Skeletal muscle tissue (tissue), 4 donors: Measurements from ENCODE around the gene GGTLC3. TPM values are rescaled to one million over a fixed set of nuclear protein-coding genes. Genes with fewer than 3 reads are reported as not detected.
"Not testable (repeated sequence)": the region's sequence is repeated elsewhere in the genome, so short reads cannot be mapped to it uniquely, and the experiment has no call there.

Experiments used
- H3K27ac ChIP-seq: one replicate; pipeline ENCODE4 v1.7.0; 2013; ENCODE audit warnings: mild to moderate bottlenecking, low read depth, low read length, inconsistent platforms
- H3K27me3 ChIP-seq, 3 donors: one replicate each; pipeline ENCODE4 v1.7.0; 2013; ENCODE audit warnings: low read length in 3 of 3; ENCODE audit not compliant: control insufficient read depth in 3 of 3, insufficient read depth in 3 of 3
- H3K36me3 ChIP-seq, 3 donors: one replicate each; pipeline ENCODE4 v1.7.0; 2013; ENCODE audit warnings: low read length in 3 of 3; ENCODE audit not compliant: control insufficient read depth in 3 of 3, insufficient read depth in 3 of 3
- H3K4me1 ChIP-seq, 3 donors: one replicate each; pipeline ENCODE4 v1.7.0; 2013; ENCODE audit warnings: low read length in 3 of 3, mild to moderate bottlenecking in 3 of 3; ENCODE audit not compliant: control insufficient read depth in 3 of 3, insufficient read depth in 3 of 3
- H3K4me3 ChIP-seq, 3 donors: one replicate each; pipeline ENCODE4 v1.7.0; 2013; ENCODE audit warnings: low read length in 3 of 3
- H3K9ac ChIP-seq, 3 donors: one replicate each; pipeline ENCODE4 v1.7.0; 2013; ENCODE audit warnings: low read length in 3 of 3, mild to moderate bottlenecking in 3 of 3, moderate library complexity in 2 of 3, low read depth in 1 of 3
- H3K9me3 ChIP-seq, 3 donors: one replicate each; pipeline ENCODE4 v1.7.0; 2013; ENCODE audit warnings: low read length in 3 of 3; ENCODE audit not compliant: control insufficient read depth in 3 of 3
- total RNA-seq: library from RNA; depleted of rRNA; stranded (reverse); fragments of >200 nt; gene quantifications from one replicate; pipeline ENCODE4 v1.2.3, GENCODE V29; 2014
- donor health status: Osteomylitis.

Gene GGTLC3
- total RNA-seq, 1 donor from 2014 or later: not detected

- H3K9ac ChIP-seq, H3K27me3 ChIP-seq, H3K27ac ChIP-seq, H3K36me3 ChIP-seq, H3K4me1 ChIP-seq, H3K4me3 ChIP-seq, H3K9me3 ChIP-seq: not testable (repeated sequence)
Observed at GRCh38 chr22:18512378-18512777, 5.6 kb downstream of the GGTLC3 start.

DNA sequence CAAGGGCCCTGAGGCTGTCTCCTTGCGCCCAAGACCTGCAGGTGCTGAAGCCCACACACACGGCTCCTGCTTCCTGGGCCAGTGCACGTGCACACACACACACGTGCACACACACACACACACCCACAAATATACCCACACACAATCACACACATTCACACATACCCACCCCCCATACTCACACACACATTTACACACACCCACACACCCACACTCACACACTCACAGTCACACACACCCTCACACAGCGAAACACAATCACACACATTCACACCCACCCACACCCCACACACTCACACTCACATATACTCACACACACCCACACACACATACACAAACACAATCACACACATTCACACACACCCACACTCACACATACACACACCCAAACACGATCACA, 6.6 kb downstream of the GGTLC3 start:
- not testable (repeated sequence) for H3K4me3 ChIP-seq, H3K9ac ChIP-seq, H3K27ac ChIP-seq

GRCh38 chr22:18496227-18496626, 21.7 kb downstream of the GGTLC3 start:
- not testable (repeated sequence) for H3K9ac ChIP-seq, H3K27ac ChIP-seq, H3K27me3 ChIP-seq, H3K4me1 ChIP-seq, H3K4me3 ChIP-seq, H3K36me3 ChIP-seq, H3K9me3 ChIP-seq

More for the DNA sequence above, 6.6 kb downstream of the GGTLC3 start:
- H3K27me3 ChIP-seq, H3K9me3 ChIP-seq, H3K36me3 ChIP-seq, H3K4me1 ChIP-seq: not testable (repeated sequence)

Other genes with a start within 250 kb of the GGTLC3 start
- gene TMEM191B, start 9.6 kb upstream of the GGTLC3 start, total RNA-seq: not detected
- 1.0 TPM for gene RIMBP3, start 93.8 kb upstream of the GGTLC3 start, total RNA-seq